Measurements from ENCODE around the gene GLUD2. TPM values are rescaled to one million over a fixed set of nuclear protein-coding genes. Genes with fewer than 3 reads are reported as not detected.

The GLUD2 gene
- total and polyA plus RNA-seq, 2 donors (not counting 1 experiment from before 2014, with no cell fraction given) = 0.19 to 0.42 TPM

DNA sequence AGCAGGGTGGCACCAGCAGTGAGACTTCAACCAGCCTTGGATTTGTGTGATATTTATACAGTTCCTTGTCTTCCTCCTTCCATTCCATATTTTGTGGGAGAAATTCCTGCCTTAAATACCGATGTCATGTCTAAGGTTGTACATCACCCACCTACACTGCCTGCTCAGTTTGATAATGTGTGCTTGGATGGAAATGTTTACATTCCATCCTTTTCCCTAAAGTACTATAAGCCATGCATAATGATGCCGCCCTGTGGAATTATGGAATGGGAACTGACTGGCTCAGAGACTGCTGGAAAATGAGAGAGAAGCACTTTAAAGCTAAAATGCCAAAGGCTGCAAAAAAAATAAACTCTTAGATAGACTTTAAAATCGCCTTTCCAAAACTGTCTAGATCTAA is 11.3 kb upstream of the GLUD2 start:
- ChIA-PET POLR2A (no interaction called here), CTCF (no interaction called here)
- Histone ChIP-seq H2AFZ (ENCODE audit: insufficient read depth, low read depth, low read length, poor library complexity, severe bottlenecking) (no peak overlapping the region), H3K9me3 (ENCODE audit: control extremely low read depth in 1 of 3, control insufficient read depth in 2 of 3, insufficient read depth in 1 of 3, low read length in 2 of 3) (no peaks in the 10 kb centered on the region), H3K27me3 (replicated peaks in 1 of 4; ENCODE audit: control extremely low read depth in 1 of 4, control insufficient read depth in 3 of 4, insufficient read depth in 4 of 4, low read length in 3 of 4) (no peaks in the 10 kb centered on the region), H3K4me2 (replicated peaks; ENCODE audit: low read depth, low read length, poor library complexity, severe bottlenecking) (no peak overlapping the region), H3K27ac (ENCODE audit: low read length in 2 of 2) (no peak overlapping the region), H3K4me3 (ENCODE audit: control extremely low read depth in 1 of 5, extremely low read depth in 1 of 5, insufficient read depth in 1 of 5, low read depth in 2 of 5, low read length in 4 of 5) (no peak overlapping the region), H3K4me1 (ENCODE audit: control insufficient read depth in 2 of 2, insufficient read depth in 2 of 2, low read length in 2 of 2) (no peaks in the 10 kb centered on the region), H3K36me3 (replicated peaks in 1 of 2; ENCODE audit: control extremely low read depth in 1 of 2, control insufficient read depth in 1 of 2, extremely low read depth in 1 of 2, insufficient read depth in 2 of 2, low read length in 1 of 2) (no peaks in the 10 kb centered on the region), H3K9ac (ENCODE audit: low read length) (no peak overlapping the region), H4K20me1 (ENCODE audit: control insufficient read depth, insufficient read depth, low read length, poor library complexity, severe bottlenecking) (no peaks in the 10 kb centered on the region), H3K79me2 (ENCODE audit: control insufficient read depth, insufficient read depth, low read length) (no peaks in the 10 kb centered on the region)
- Mint-ChIP-seq H3K9me3 (ENCODE audit: insufficient read depth) (no peaks in the 10 kb centered on the region), H3K4me1 (no peaks in the 10 kb centered on the region), H3K27me3 (peaks cover 7% of the 10 kb centered on the region), H3K27ac (no peak overlapping the region), H3K4me3 (no peak overlapping the region)
- TF ChIP-seq EZH2 (IDR thresholded peaks at IDR 0.05; ENCODE audit: borderline replicate concordance, insufficient read depth, low read depth, low read length, poor library complexity, severe bottlenecking) = no peak
- TF ChIP-seq, protein P1, sequence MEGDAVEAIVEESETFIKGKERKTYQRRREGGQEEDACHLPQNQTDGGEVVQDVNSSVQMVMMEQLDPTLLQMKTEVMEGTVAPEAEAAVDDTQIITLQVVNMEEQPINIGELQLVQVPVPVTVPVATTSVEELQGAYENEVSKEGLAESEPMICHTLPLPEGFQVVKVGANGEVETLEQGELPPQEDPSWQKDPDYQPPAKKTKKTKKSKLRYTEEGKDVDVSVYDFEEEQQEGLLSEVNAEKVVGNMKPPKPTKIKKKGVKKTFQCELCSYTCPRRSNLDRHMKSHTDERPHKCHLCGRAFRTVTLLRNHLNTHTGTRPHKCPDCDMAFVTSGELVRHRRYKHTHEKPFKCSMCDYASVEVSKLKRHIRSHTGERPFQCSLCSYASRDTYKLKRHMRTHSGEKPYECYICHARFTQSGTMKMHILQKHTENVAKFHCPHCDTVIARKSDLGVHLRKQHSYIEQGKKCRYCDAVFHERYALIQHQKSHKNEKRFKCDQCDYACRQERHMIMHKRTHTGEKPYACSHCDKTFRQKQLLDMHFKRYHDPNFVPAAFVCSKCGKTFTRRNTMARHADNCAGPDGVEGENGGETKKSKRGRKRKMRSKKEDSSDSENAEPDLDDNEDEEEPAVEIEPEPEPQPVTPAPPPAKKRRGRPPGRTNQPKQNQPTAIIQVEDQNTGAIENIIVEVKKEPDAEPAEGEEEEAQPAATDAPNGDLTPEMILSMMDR (IDR thresholded peaks at IDR 0.05) = no peak
- ATAC-seq (ENCODE audit: low read depth) = no peak
- intact Hi-C loops (cut with micrococcal nuclease) = no loop called here
- DNase-seq = no peak
- no CpG with 5 or more reads among the region's 3 CpGs for WGBS (ENCODE audit: insufficient coverage)

DNA sequence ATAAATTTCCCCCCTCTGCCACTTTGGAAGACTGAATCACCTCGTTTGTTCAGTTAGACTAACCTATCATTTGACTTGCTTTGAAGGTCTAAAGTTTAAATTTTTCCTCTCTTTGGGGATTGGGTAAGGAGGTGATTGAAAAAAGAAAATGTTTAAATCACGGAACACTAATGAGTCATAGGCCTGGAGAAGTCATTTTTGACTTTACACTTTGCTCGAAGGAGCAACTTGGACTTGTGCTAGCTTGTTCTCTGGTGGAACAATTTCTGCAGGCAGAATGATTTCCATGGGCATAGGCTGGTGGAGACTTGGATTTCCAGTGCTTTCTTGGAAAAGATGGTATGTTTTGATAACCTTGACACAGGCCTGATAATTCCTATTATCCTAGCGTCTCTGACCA is 10.5 kb upstream of the GLUD2 start:
- Histone ChIP-seq H3K27me3 (replicated peaks in 1 of 4; ENCODE audit: control extremely low read depth in 1 of 4, control insufficient read depth in 3 of 4, insufficient read depth in 4 of 4, low read length in 3 of 4) (no peaks in the 10 kb centered on the region), H4K20me1 (ENCODE audit: control insufficient read depth, insufficient read depth, low read length, poor library complexity, severe bottlenecking) (no peaks in the 10 kb centered on the region), H2AFZ (ENCODE audit: insufficient read depth, low read depth, low read length, poor library complexity, severe bottlenecking) (no peak overlapping the region), H3K4me2 (replicated peaks; ENCODE audit: low read depth, low read length, poor library complexity, severe bottlenecking) (no peak overlapping the region), H3K4me1 (ENCODE audit: control insufficient read depth in 2 of 2, insufficient read depth in 2 of 2, low read length in 2 of 2) (no peaks in the 10 kb centered on the region), H3K9ac (ENCODE audit: low read length) (no peak overlapping the region), H3K4me3 (ENCODE audit: control extremely low read depth in 1 of 5, extremely low read depth in 1 of 5, insufficient read depth in 1 of 5, low read depth in 2 of 5, low read length in 4 of 5) (no peak overlapping the region), H3K9me3 (ENCODE audit: control extremely low read depth in 1 of 3, control insufficient read depth in 2 of 3, insufficient read depth in 1 of 3, low read length in 2 of 3) (no peaks in the 10 kb centered on the region), H3K27ac (ENCODE audit: low read length in 2 of 2) (no peak overlapping the region), H3K36me3 (replicated peaks in 1 of 2; ENCODE audit: control extremely low read depth in 1 of 2, control insufficient read depth in 1 of 2, extremely low read depth in 1 of 2, insufficient read depth in 2 of 2, low read length in 1 of 2) (no peaks in the 10 kb centered on the region), H3K79me2 (ENCODE audit: control insufficient read depth, insufficient read depth, low read length) (no peaks in the 10 kb centered on the region)
- Mint-ChIP-seq H3K27ac (no peak overlapping the region), H3K4me3 (no peak overlapping the region), H3K27me3 (peaks cover 5% of the 10 kb centered on the region), H3K4me1 (no peaks in the 10 kb centered on the region), H3K9me3 (ENCODE audit: insufficient read depth) (no peaks in the 10 kb centered on the region)
- whole genome bisulfite sequencing (ENCODE audit: insufficient coverage) = no CpG with 5 or more reads among the region's 4 CpGs
- CTCF ChIA-PET = no interaction called here
- intact Hi-C loops (cut with micrococcal nuclease) = no loop called here
- POLR2A ChIA-PET = no interaction called here
- ATAC-seq (ENCODE audit: low read depth) (no peak), DNase-seq (no peak)
- TF ChIP-seq EZH2 (IDR thresholded peaks at IDR 0.05; ENCODE audit: borderline replicate concordance, insufficient read depth, low read depth, low read length, poor library complexity, severe bottlenecking) = no peak
- TF ChIP-seq, protein P1 (IDR thresholded peaks at IDR 0.05) = no peak
